Activated CD4-positive, alpha-beta T cell treated with anti-CD3 and anti-CD28 coated beads, Interleukin-10, Interleukin-2, amounts not matched to agents 100 ng/mL and 50 ng/mL, durations not matched to agents 16 hours and 8 hours (primary cell): ENCODE data around the gene CHPF.

Experiments used
- DNase-seq: peaks from one replicate; pipeline ENCODE4 v3.0.0-alpha.2; 2020

The CHPF gene

GRCh38 chr2:219527472-219527871 lies 16.1 kb downstream of the CHPF start:
- DNase-seq, result no peak

DNA sequence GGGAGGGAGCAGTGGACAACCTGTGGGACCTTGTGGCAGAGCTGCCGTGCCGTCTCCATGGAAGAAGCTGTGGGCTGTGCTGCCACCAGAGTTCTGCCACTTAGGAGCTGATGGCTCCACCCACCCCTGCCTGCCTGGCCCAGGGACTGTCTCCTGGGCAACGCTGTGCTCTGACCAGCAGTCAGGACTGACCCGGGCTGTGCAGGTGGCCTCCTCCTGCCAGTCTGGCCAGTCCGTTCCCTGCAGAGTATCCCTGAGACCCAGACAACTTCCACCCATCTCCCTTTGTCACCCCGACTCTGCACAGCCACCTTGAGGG lies 16.6 kb downstream of the CHPF start:
- DNase-seq, result no peak

- no peak for DNase-seq
Measured at GRCh38 chr2:219526320-219527075, 17.1 kb downstream of the CHPF start.

DNA sequence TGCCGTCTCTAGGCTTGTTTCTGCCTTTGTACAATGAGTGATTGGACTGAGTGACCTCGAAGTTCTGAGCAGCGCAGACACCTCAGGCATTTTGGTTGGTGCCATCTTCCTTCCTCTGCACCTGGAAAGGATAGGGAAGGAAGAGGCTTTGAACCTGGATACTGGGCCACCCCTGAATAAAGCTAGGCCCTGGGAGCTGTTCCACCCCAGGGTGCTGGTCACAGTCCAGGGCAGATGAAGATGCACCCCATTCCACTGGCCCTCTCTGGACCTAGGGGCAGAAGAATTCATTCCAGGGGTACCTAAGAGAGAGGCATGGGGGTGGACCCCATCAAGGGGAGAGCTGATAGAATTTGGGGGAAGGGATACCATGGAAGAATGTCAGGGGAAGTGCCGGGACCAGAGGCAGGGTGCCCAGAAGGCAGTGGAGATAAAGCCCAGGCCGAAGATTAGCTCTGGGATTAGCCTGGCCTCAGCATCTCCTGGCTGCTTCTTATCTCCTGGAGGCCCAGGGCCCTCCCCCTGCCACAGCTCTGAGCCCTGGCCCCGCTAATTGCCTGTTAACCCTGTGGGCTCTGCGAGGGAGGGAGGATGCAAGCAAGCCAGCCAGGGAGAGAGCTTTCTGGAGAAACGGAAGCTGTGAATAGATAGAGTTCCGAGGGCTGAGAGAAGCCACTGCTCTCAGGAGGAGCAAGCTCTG lies 17.9 kb downstream of the CHPF start:
- no peak for DNase-seq

DNA sequence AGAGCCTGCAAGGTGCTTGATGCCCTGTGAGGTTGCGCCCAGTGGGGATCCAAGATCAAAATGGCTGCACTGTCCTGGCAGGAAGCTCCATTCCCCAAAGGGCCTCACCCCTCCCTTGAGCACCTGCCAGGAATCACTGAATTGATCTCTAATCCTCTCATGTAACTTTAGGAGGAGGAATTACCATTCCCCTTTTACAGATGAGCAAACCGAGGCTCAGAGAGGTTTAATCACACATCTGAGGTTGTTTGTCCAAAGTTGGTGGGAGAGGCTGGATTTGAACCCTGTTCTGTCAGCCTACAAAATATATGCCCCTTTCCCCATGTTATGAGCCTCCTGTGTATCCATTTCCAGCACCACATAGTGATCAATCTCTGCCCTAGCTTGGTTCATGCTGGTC lies 18.8 kb downstream of the CHPF start:
- DNase-seq, result no peak

DNA sequence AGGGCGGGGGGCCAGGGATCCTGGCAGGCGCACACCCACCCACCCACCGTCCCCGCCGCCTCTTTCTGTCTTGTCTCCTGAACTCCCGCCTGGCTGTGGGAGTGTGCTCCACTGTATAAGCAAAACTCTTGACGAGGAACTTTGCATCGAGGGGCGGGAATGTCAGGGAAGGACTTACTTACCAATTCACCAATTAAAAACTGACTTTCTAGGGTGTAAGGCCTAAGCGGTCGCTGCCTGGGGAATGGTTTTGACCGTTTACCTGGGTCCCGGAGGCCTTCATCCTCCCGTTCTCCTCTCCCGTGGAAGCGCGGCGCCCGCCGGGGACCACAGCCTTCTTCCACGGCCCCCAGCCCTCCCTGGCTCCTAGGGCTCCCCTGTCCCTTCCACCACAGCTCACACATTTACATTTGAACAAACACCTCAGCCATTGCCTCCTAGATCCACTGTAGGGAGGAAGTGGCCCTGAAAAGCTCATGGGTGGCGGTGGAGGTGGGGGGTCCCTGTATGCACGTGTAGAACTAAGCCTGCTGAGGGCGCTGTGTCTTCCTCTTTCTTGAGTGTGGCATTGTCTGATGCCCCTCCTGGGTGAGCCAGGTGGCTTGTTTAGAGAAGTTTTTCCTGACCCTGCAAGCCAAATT lies 20.5 kb downstream of the CHPF start:
- no peak for DNase-seq

- no peak for DNase-seq
Measured at GRCh38 chr2:219522111-219523030, 21.2 kb downstream of the CHPF start.

GRCh38 chr2:219521066-219521880 lies 22.3 kb downstream of the CHPF start:
- DNase-seq, result no peak

GRCh38 chr2:219520079-219520478 lies 23.5 kb downstream of the CHPF start:
- no peak for DNase-seq

DNA sequence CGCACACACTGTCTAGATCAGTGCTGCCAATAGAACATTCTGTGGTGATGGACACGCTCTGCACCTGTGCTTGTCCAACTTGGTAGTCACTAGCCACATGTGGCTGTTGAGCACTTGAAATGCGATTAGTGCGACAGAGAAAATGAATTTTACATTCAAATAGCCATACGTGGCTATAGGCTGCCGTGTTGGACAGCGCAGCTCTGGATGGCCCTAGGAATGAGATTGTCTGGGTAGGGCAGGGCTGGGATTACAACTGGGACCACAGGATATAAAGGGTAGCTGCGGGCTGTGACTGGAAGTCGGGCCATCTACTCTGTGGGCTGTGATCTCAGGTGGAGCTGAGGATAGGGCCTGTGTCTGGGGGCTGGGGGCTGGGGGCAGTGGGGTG lies 24.1 kb downstream of the CHPF start:
- DNase-seq, result no peak

- DNase-seq, result no peak
Measured at GRCh38 chr2:219517954-219518778, 25.4 kb downstream of the CHPF start.

DNA sequence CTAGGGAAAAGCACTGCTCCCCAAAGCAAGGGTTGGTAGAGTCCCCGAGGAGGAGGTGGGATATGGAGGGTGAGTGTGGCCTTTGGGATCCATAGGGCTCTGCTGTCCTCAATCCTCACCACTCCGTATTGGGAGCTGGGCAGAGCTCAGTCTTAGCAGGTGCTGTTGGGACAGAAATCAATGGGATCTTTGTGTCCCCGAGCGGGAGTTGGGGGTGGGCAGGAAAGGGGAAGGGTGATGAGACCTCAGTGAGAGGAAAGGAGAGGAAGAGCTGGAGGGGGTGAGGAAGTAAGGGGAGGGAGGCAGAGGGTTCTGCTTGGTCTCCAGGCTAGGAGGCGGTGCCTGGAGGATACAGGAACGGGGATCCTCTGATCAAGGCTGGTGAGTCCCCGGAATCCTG lies 26.7 kb downstream of the CHPF start:
- DNase-seq, result no peak

DNA sequence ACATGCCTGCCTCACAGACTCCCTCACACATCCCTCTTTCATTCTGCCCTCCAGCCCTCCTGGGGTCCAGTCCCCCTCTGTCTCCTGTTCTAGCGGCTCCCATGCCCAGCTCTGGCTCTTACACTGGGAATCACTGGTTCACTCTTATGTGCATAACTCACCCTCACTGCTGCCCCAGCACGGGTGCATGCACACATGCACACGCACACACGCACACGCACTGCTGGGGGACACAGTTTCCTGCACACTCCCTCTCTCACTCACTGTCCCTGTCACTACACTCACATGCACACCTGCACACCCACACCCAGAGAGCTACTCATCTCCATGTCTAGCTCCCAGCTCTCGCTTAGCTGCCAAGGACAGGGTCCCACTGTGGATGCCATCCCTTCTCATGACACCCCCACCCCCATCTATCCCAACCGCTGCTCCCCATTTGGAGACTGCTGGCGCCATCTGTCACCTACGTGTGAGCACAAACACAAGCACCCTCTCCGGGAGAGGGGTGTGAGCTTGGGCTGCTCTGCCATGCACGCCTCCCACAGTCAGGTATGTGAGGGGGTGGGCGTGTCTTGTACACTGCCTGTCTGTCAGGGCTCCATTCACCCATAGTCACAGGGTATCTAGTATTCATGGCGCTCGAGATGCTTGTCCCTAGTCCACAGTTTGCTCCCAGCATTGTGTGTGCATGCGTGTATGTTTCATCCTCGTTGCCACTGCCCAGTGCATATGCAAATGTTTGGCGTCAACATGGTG lies 27.6 kb downstream of the CHPF start:
- no peak for DNase-seq

DNA sequence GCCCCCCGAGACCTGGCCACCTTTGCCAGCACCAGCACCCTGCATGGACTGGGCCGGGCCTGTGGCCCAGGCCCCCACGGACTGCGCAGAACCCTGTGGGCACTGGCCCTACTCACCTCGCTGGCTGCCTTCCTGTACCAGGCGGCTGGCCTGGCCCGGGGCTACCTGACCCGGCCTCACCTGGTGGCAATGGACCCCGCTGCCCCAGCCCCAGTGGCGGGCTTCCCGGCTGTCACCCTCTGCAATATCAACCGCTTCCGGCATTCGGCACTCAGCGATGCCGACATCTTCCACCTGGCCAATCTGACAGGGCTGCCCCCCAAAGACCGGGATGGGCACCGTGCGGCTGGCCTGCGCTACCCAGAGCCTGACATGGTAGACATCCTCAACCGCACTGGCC lies 28.8 kb downstream of the CHPF start:
- DNase-seq, result no peak

- no peak for DNase-seq
Measured at GRCh38 chr2:219514196-219514761, 29.3 kb downstream of the CHPF start, which contains the start of gene ASIC4. TSS of gene ASIC4 (plus strand) at chr2:219514482. CDS start at chr2:219514725, 243 bp downstream.

- DNase-seq, result no peak
Measured at GRCh38 chr2:219513787-219514186, 29.8 kb downstream of the CHPF start.

GRCh38 chr2:219512524-219513216 lies 30.9 kb downstream of the CHPF start:
- no peak for DNase-seq

GRCh38 chr2:219511547-219512325 lies 31.9 kb downstream of the CHPF start:
- DNase-seq, result no peak
